Measurements from ENCODE around the gene PSMG4. TPM values are rescaled to one million over a fixed set of nuclear protein-coding genes. Genes with fewer than 3 reads are reported as not detected.

The PSMG4 gene
- polyA plus RNA-seq, 1 donor from 2014 or later, result 43.5 TPM

- H3K4me1 Mint-ChIP-seq, result peaks cover under 1 to 5% (median 3%) of the 10 kb centered on the region in 3 donors
- H3K36me3 Mint-ChIP-seq, result peaks cover 4% of the 10 kb centered on the region
- no peak overlapping the region for H3K4me3 Mint-ChIP-seq
- no peaks in the 10 kb centered on the region for H3K9me3 Mint-ChIP-seq
- H3K27me3 Mint-ChIP-seq, result no peaks in the 10 kb centered on the region
- H3K27ac Mint-ChIP-seq, result no peak overlapping the region
Measured at GRCh38 chr6:3283641-3284435, 25.1 kb downstream of the PSMG4 start.

- no peaks in the 10 kb centered on the region for H3K9me3 Mint-ChIP-seq
- H3K4me1 Mint-ChIP-seq, result peaks cover 2 to 4% (median 3%) of the 10 kb centered on the region in 3 donors
- no peaks in the 10 kb centered on the region for H3K27me3 Mint-ChIP-seq
- peaks cover 4% of the 10 kb centered on the region for H3K36me3 Mint-ChIP-seq
- no peak overlapping the region for H3K27ac Mint-ChIP-seq
- H3K4me3 Mint-ChIP-seq, result no peak overlapping the region
Measured at GRCh38 chr6:3284436-3284876, 25.7 kb downstream of the PSMG4 start.

- no peak overlapping the region for H3K27ac Mint-ChIP-seq
- H3K27me3 Mint-ChIP-seq, result no peaks in the 10 kb centered on the region
- H3K4me3 Mint-ChIP-seq, result no peak overlapping the region
Measured at GRCh38 chr6:3285049-3285639, 26.4 kb downstream of the PSMG4 start.

GRCh38 chr6:3285732-3286131 lies 27.0 kb downstream of the PSMG4 start:
- Mint-ChIP-seq H3K4me1 (peaks cover 0 to 3% (median 2%) of the 10 kb centered on the region in 3 donors), H3K9me3 (no peaks in the 10 kb centered on the region), H3K27me3 (no peaks in the 10 kb centered on the region), H3K27ac (peak overlapping the region in 1 of 3 donors; percentile 33), H3K4me3 (no peak overlapping the region), H3K36me3 (peaks cover 2% of the 10 kb centered on the region)

More at GRCh38 chr6:3285049-3285639, 26.4 kb downstream of the PSMG4 start:
- Mint-ChIP-seq H3K4me1 (peaks cover 0 to 2% (median 0%) of the 10 kb centered on the region in 3 donors), H3K9me3 (no peaks in the 10 kb centered on the region), H3K36me3 (peaks cover 2% of the 10 kb centered on the region)

GRCh38 chr6:3286641-3287171 lies 28.0 kb downstream of the PSMG4 start:
- Mint-ChIP-seq H3K4me1 (peaks cover 0 to 3% (median 2%) of the 10 kb centered on the region in 3 donors), H3K4me3 (no peak overlapping the region), H3K9me3 (no peaks in the 10 kb centered on the region), H3K27ac (no peak overlapping the region), H3K36me3 (peaks cover 2% of the 10 kb centered on the region), H3K27me3 (no peaks in the 10 kb centered on the region)

GRCh38 chr6:3287308-3287707 lies 28.6 kb downstream of the PSMG4 start:
- no peak overlapping the region for H3K4me3 Mint-ChIP-seq
- peaks cover 0 to 3% (median 2%) of the 10 kb centered on the region in 3 donors for H3K4me1 Mint-ChIP-seq
- peaks cover 2% of the 10 kb centered on the region for H3K36me3 Mint-ChIP-seq
- H3K27ac Mint-ChIP-seq, result no peak overlapping the region
- H3K9me3 Mint-ChIP-seq, result no peaks in the 10 kb centered on the region
- no peaks in the 10 kb centered on the region for H3K27me3 Mint-ChIP-seq

- Mint-ChIP-seq H3K27me3 (no peaks in the 10 kb centered on the region), H3K36me3 (peaks cover 2% of the 10 kb centered on the region), H3K9me3 (no peaks in the 10 kb centered on the region), H3K4me1 (peaks cover 0 to 3% (median 2%) of the 10 kb centered on the region in 3 donors), H3K4me3 (no peak overlapping the region), H3K27ac (peak overlapping the region in 1 of 3 donors; percentile 41)
Measured at GRCh38 chr6:3287976-3288707, 29.4 kb downstream of the PSMG4 start.

- H3K9me3 Mint-ChIP-seq, result no peaks in the 10 kb centered on the region
- no peaks in the 10 kb centered on the region for H3K27me3 Mint-ChIP-seq
- H3K27ac Mint-ChIP-seq, result no peak overlapping the region
- no peak overlapping the region for H3K4me3 Mint-ChIP-seq
- H3K36me3 Mint-ChIP-seq, result peaks cover 2% of the 10 kb centered on the region
- H3K4me1 Mint-ChIP-seq, result peaks cover 0 to 3% (median 2%) of the 10 kb centered on the region in 3 donors
Measured at GRCh38 chr6:3288711-3289663, 30.2 kb downstream of the PSMG4 start.

GRCh38 chr6:3289664-3290055 lies 30.9 kb downstream of the PSMG4 start:
- Mint-ChIP-seq H3K27ac (no peak overlapping the region), H3K4me3 (no peak overlapping the region), H3K36me3 (peaks cover 2% of the 10 kb centered on the region), H3K27me3 (no peaks in the 10 kb centered on the region), H3K9me3 (no peaks in the 10 kb centered on the region), H3K4me1 (peaks cover 0 to 3% (median 2%) of the 10 kb centered on the region in 3 donors)

GRCh38 chr6:3290149-3290930 lies 31.6 kb downstream of the PSMG4 start:
- H3K27me3 Mint-ChIP-seq, result no peaks in the 10 kb centered on the region
- peaks cover 0 to 3% (median 2%) of the 10 kb centered on the region in 3 donors for H3K4me1 Mint-ChIP-seq
- peaks cover 2% of the 10 kb centered on the region for H3K36me3 Mint-ChIP-seq
- peak overlapping the region in 1 of 3 donors; percentile 71 for H3K27ac Mint-ChIP-seq
- no peak overlapping the region for H3K4me3 Mint-ChIP-seq
- no peaks in the 10 kb centered on the region for H3K9me3 Mint-ChIP-seq

GRCh38 chr6:3290931-3291211 lies 32.1 kb downstream of the PSMG4 start:
- Mint-ChIP-seq H3K27me3 (no peaks in the 10 kb centered on the region), H3K4me3 (no peak overlapping the region), H3K4me1 (peaks cover 0 to 3% (median 2%) of the 10 kb centered on the region in 3 donors), H3K36me3 (peaks cover 2% of the 10 kb centered on the region), H3K27ac (no peak overlapping the region), H3K9me3 (no peaks in the 10 kb centered on the region)

- H3K4me1 Mint-ChIP-seq, result peaks cover 0 to 3% (median 2%) of the 10 kb centered on the region in 3 donors
- no peaks in the 10 kb centered on the region for H3K27me3 Mint-ChIP-seq
Measured at GRCh38 chr6:3291346-3291745, 32.6 kb downstream of the PSMG4 start.

GRCh38 chr6:3291987-3292386 lies 33.2 kb downstream of the PSMG4 start:
- no peaks in the 10 kb centered on the region for H3K9me3 Mint-ChIP-seq
- no peak overlapping the region for H3K4me3 Mint-ChIP-seq
- peaks cover 2% of the 10 kb centered on the region for H3K27me3 Mint-ChIP-seq
- no peak overlapping the region for H3K27ac Mint-ChIP-seq
- H3K36me3 Mint-ChIP-seq, result peaks cover 2% of the 10 kb centered on the region
- H3K4me1 Mint-ChIP-seq, result peaks cover 0 to 3% (median 2%) of the 10 kb centered on the region in 3 donors

More at GRCh38 chr6:3291346-3291745, 32.6 kb downstream of the PSMG4 start:
- Mint-ChIP-seq H3K36me3 (peaks cover 2% of the 10 kb centered on the region), H3K27ac (no peak overlapping the region), H3K4me3 (no peak overlapping the region), H3K9me3 (no peaks in the 10 kb centered on the region)
